AG04450 (cell line): ENCODE data around the gene SEC16B. TPM values are rescaled to one million over a fixed set of nuclear protein-coding genes. Genes with fewer than 3 reads are reported as not detected.

ENCODE experiments used
- CTCF ChIA-PET: fragments of 300-600, 350-600 bp; formaldehyde crosslinking; extraction: SDS; loops from one replicate; lab custom pipeline; 2022; ENCODE audit warnings: antibody characterized with exemption, inconsistent platforms; lab: Charles Lee
- POLR2A ChIA-PET: fragments of 350-600 bp; formaldehyde crosslinking; extraction: SDS; loops from one replicate; lab custom pipeline; 2021; ENCODE audit warnings: antibody characterized with exemption, inconsistent platforms; lab: Yijun Ruan, JAX
- DNase-seq: peaks from one replicate; pipeline ENCODE4 v3.0.0-alpha.2; 2011; ENCODE audit warnings: low read depth, low spot score
- H3K27ac ChIP-seq: one replicate; pipeline ENCODE4 v1.5.1; 2012; ENCODE audit warnings: low read depth, low read length, control low read depth
- H3K27me3 ChIP-seq: one replicate; pipeline ENCODE4 v1.6.0; 2012; ENCODE audit warnings: low read length; ENCODE audit not compliant: control insufficient read depth, insufficient read depth
- H3K4me3 ChIP-seq: 2 replicates; pipeline ENCODE4 v1.5.1; 2011; ENCODE audit warnings: mild to moderate bottlenecking, low read depth, low read length, control low read depth
- H3K9me3 ChIP-seq: 2 replicates; pipeline ENCODE4 v1.5.1; 2012; ENCODE audit warnings: low read length; ENCODE audit not compliant: control insufficient read depth, insufficient read depth
- CTCF ChIP-seq: IDR thresholded peaks from 2 replicates; pipeline ENCODE4 v1.5.1; 2011; ENCODE audit warnings: low read depth, low read length, control low read depth, inconsistent platforms
- polyA plus RNA-seq: library from polyadenylated mRNA; depleted of rRNA; stranded (reverse); fragments of >200 nt; gene quantifications from 2 replicates; pipeline ENCODE4 v1.2.3, GENCODE V29; 2011

Gene SEC16B
- polyA plus RNA-seq, 1 experiment = 4.0 TPM

- TF ChIP-seq CTCF = no peak
- H3K9me3 ChIP-seq = no peaks in the 10 kb centered on the region
- no peak for DNase-seq
- no peak overlapping the region for H3K27ac ChIP-seq
- H3K27me3 ChIP-seq = no peaks in the 10 kb centered on the region
- no peak overlapping the region for H3K4me3 ChIP-seq
- ChIA-PET CTCF (interaction anchor here (0.5 to 2.4 kb wide), 6 partner anchors 12 to 143 kb away, joined by 3 to 19 read pairs (median 4); no protein-coding TSS in a partner anchor), POLR2A (no interaction called here)
Measured at GRCh38 chr1:178011864-178012503, 42.1 kb upstream of the SEC16B start.

DNA sequence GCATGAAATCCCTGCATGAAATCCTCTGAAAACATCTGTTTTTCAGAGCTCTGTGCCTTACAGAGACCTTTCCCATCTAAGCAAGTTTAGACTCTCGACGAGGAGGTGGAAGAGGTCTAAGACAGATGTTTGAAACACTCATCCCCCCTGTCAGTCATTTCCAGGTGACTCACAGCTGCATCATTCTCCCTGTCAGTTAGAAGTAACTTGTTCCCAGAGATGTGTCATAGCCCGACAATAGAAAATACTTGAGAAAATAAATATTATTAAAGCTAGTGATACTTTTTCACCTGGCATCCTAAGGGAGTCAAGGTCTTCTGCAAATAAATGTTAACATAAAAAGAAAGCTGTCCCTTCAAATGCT is 41.6 kb upstream of the SEC16B start:
- CTCF ChIA-PET = interaction anchor here (0.5 to 2.4 kb wide), 6 partner anchors 11 to 144 kb away, joined by 3 to 19 read pairs (median 4); no protein-coding TSS in a partner anchor

GRCh38 chr1:178010674-178011464 is 41.0 kb upstream of the SEC16B start:
- POLR2A ChIA-PET = no interaction called here

More for the DNA sequence above, 41.6 kb upstream of the SEC16B start:
- DNase-seq = no peak
- no peak for TF ChIP-seq CTCF
- no peaks in the 10 kb centered on the region for H3K9me3 ChIP-seq
- H3K27me3 ChIP-seq = no peaks in the 10 kb centered on the region
- no peak overlapping the region for H3K27ac ChIP-seq
- POLR2A ChIA-PET = no interaction called here
- H3K4me3 ChIP-seq = no peak overlapping the region

GRCh38 chr1:178006043-178006442 is 36.2 kb upstream of the SEC16B start:
- no peaks in the 10 kb centered on the region for H3K9me3 ChIP-seq
- ChIA-PET POLR2A (no interaction called here), CTCF (no interaction called here)
- no peak for TF ChIP-seq CTCF
- H3K27ac ChIP-seq = no peak overlapping the region
- no peaks in the 10 kb centered on the region for H3K27me3 ChIP-seq
- no peak for DNase-seq
- no peak overlapping the region for H3K4me3 ChIP-seq

More at GRCh38 chr1:178010674-178011464, 41.0 kb upstream of the SEC16B start:
- Histone ChIP-seq H3K9me3 (no peaks in the 10 kb centered on the region), H3K27me3 (no peaks in the 10 kb centered on the region), H3K27ac (no peak overlapping the region), H3K4me3 (no peak overlapping the region)
- no peak for DNase-seq
- CTCF ChIA-PET = interaction anchor here (0.7 to 2.4 kb wide), 3 partner anchors 11 to 21 kb away, joined by 3 to 19 read pairs (median 6); no protein-coding TSS in a partner anchor
- TF ChIP-seq CTCF = no peak

- POLR2A ChIA-PET = no interaction called here
- DNase-seq = no peak
- no peak overlapping the region for H3K4me3 ChIP-seq
- CTCF ChIA-PET = interaction anchor here (1.0 kb wide), 1 partner anchor 294 kb away, joined by 3 read pairs; no protein-coding TSS in a partner anchor
- no peaks in the 10 kb centered on the region for H3K9me3 ChIP-seq
- H3K27me3 ChIP-seq = no peaks in the 10 kb centered on the region
- no peak overlapping the region for H3K27ac ChIP-seq
- no peak for TF ChIP-seq CTCF
Measured at GRCh38 chr1:178005450-178005849, 35.6 kb upstream of the SEC16B start.
